T-helper 1 cell treated with Interleukin-12 subunit alpha and Interleukin-12 subunit beta and Interleukin-4 antibody, amounts not matched to agents 30 μg/mL and 1 μg/mL, for 36 hours (primary cell): ENCODE results near the gene CCDC112.
"Not testable (repeated sequence)": the region's sequence is repeated elsewhere in the genome, so short reads cannot be mapped to it uniquely, and the experiment has no call there.

Experiments used
- H3K27ac Mint-ChIP-seq: one replicate; pipeline ENCODE4 v1.8.0; 2021; ENCODE audit warnings: mild to moderate bottlenecking, mixed read lengths
- H3K27me3 Mint-ChIP-seq: one replicate; pipeline ENCODE4 v1.8.0; 2021; ENCODE audit warnings: low read depth, mixed read lengths
- H3K36me3 Mint-ChIP-seq: one replicate; pipeline ENCODE4 v1.8.0; 2021; ENCODE audit warnings: low read depth, mixed read lengths
- H3K4me1 Mint-ChIP-seq: one replicate; pipeline ENCODE4 v1.8.0; 2021; ENCODE audit warnings: low read depth, mixed read lengths
- H3K4me3 Mint-ChIP-seq: one replicate; pipeline ENCODE4 v1.8.0; 2021; ENCODE audit warnings: mild to moderate bottlenecking, moderate library complexity, mixed read lengths
- H3K9me3 Mint-ChIP-seq: one replicate; pipeline ENCODE4 v1.8.0; 2021; ENCODE audit warnings: mixed read lengths

Gene CCDC112

GRCh38 chr5:115296124-115297022 lies at the start of gene CCDC112:
Gene CCDC112 (minus strand): TSS chr5:115296654. CDS start chr5:115296543, 111 bp downstream.
- Mint-ChIP-seq H3K9me3 (peaks cover 13% of the 10 kb centered on the region), H3K27me3 (peaks cover 68% of the 10 kb centered on the region), H3K27ac (no peak within 1 kb of the TSS)

GRCh38 chr5:115345344-115345743 lies 48.9 kb upstream of the CCDC112 start:
- no peaks in the 10 kb centered on the region for H3K9me3 Mint-ChIP-seq
- no peak overlapping the region for H3K4me3 Mint-ChIP-seq
- H3K36me3 Mint-ChIP-seq = no peaks in the 10 kb centered on the region
- H3K27me3 Mint-ChIP-seq = peaks cover 29% of the 10 kb centered on the region
- H3K4me1 Mint-ChIP-seq = no peaks in the 10 kb centered on the region
- no peak overlapping the region for H3K27ac Mint-ChIP-seq

More at GRCh38 chr5:115296124-115297022, at the start of gene CCDC112:
- Mint-ChIP-seq H3K4me3 (peak within 1 kb of the TSS; percentile 79), H3K36me3 (peaks cover 2% of the 10 kb centered on the region), H3K4me1 (peaks cover 6% of the 10 kb centered on the region)

- Mint-ChIP-seq H3K4me1 (no peaks in the 10 kb centered on the region), H3K27me3 (peaks cover 20% of the 10 kb centered on the region), H3K27ac (no peak overlapping the region), H3K9me3 (no peaks in the 10 kb centered on the region), H3K4me3 (no peak overlapping the region), H3K36me3 (no peaks in the 10 kb centered on the region)
Observed at GRCh38 chr5:115343855-115344254, 47.4 kb upstream of the CCDC112 start.

GRCh38 chr5:115342590-115343377 lies 46.3 kb upstream of the CCDC112 start:
- Mint-ChIP-seq H3K4me3 (no peak overlapping the region), H3K36me3 (no peaks in the 10 kb centered on the region), H3K27ac (no peak overlapping the region), H3K4me1 (no peaks in the 10 kb centered on the region), H3K27me3 (peaks cover 20% of the 10 kb centered on the region), H3K9me3 (no peaks in the 10 kb centered on the region)

- Mint-ChIP-seq H3K9me3 (no peaks in the 10 kb centered on the region), H3K4me3 (no peak overlapping the region), H3K27me3 (peaks cover 22% of the 10 kb centered on the region), H3K4me1 (no peaks in the 10 kb centered on the region), H3K36me3 (no peaks in the 10 kb centered on the region), H3K27ac (no peak overlapping the region)
Observed at GRCh38 chr5:115341745-115342144, 45.3 kb upstream of the CCDC112 start.

GRCh38 chr5:115338851-115339250 lies 42.4 kb upstream of the CCDC112 start:
- Mint-ChIP-seq H3K36me3 (no peaks in the 10 kb centered on the region), H3K27ac (no peak overlapping the region), H3K4me3 (no peak overlapping the region), H3K27me3 (peaks cover 15% of the 10 kb centered on the region), H3K4me1 (no peaks in the 10 kb centered on the region), H3K9me3 (no peaks in the 10 kb centered on the region)

GRCh38 chr5:115337882-115338281 lies 41.4 kb upstream of the CCDC112 start:
- Mint-ChIP-seq H3K4me1 (peaks cover 4% of the 10 kb centered on the region), H3K27me3 (peaks cover 16% of the 10 kb centered on the region), H3K27ac (no peak overlapping the region), H3K36me3 (no peaks in the 10 kb centered on the region), H3K4me3 (no peak overlapping the region), H3K9me3 (no peaks in the 10 kb centered on the region)

GRCh38 chr5:115336964-115337363 lies 40.5 kb upstream of the CCDC112 start:
- Mint-ChIP-seq H3K36me3 (no peaks in the 10 kb centered on the region), H3K4me1 (peaks cover 4% of the 10 kb centered on the region), H3K27me3 (peaks cover 13% of the 10 kb centered on the region), H3K4me3 (no peak overlapping the region), H3K9me3 (no peaks in the 10 kb centered on the region), H3K27ac (no peak overlapping the region)

GRCh38 chr5:115336201-115336720 lies 39.8 kb upstream of the CCDC112 start:
- Mint-ChIP-seq H3K4me3 (no peak overlapping the region), H3K4me1 (peaks cover 4% of the 10 kb centered on the region), H3K36me3 (no peaks in the 10 kb centered on the region), H3K9me3 (no peaks in the 10 kb centered on the region), H3K27ac (no peak overlapping the region), H3K27me3 (peaks cover 14% of the 10 kb centered on the region)

- H3K27me3 Mint-ChIP-seq = peaks cover 18% of the 10 kb centered on the region
- H3K4me3 Mint-ChIP-seq = no peak overlapping the region
- H3K4me1 Mint-ChIP-seq = peaks cover 4% of the 10 kb centered on the region
- H3K9me3 Mint-ChIP-seq = no peaks in the 10 kb centered on the region
- no peak overlapping the region for H3K27ac Mint-ChIP-seq
- H3K36me3 Mint-ChIP-seq = no peaks in the 10 kb centered on the region
Observed at GRCh38 chr5:115335301-115335700, 38.8 kb upstream of the CCDC112 start.

- no peaks in the 10 kb centered on the region for H3K9me3 Mint-ChIP-seq
- H3K4me3 Mint-ChIP-seq = no peak overlapping the region
- H3K36me3 Mint-ChIP-seq = no peaks in the 10 kb centered on the region
- H3K27me3 Mint-ChIP-seq = peaks cover 27% of the 10 kb centered on the region
- no peak overlapping the region for H3K27ac Mint-ChIP-seq
- H3K4me1 Mint-ChIP-seq = peaks cover 4% of the 10 kb centered on the region
Observed at GRCh38 chr5:115333164-115333563, 36.7 kb upstream of the CCDC112 start.

GRCh38 chr5:115330830-115331229 lies 34.4 kb upstream of the CCDC112 start:
- Mint-ChIP-seq H3K4me1 (peaks cover 4% of the 10 kb centered on the region), H3K4me3 (no peak overlapping the region), H3K27me3 (peaks cover 28% of the 10 kb centered on the region), H3K9me3 (no peaks in the 10 kb centered on the region), H3K27ac (no peak overlapping the region), H3K36me3 (no peaks in the 10 kb centered on the region)

GRCh38 chr5:115329475-115329874 lies 33.0 kb upstream of the CCDC112 start:
- H3K4me3 Mint-ChIP-seq = no peak overlapping the region
- H3K27me3 Mint-ChIP-seq = peaks cover 26% of the 10 kb centered on the region
- peaks cover 4% of the 10 kb centered on the region for H3K4me1 Mint-ChIP-seq
- no peaks in the 10 kb centered on the region for H3K36me3 Mint-ChIP-seq
- no peaks in the 10 kb centered on the region for H3K9me3 Mint-ChIP-seq
- H3K27ac Mint-ChIP-seq = no peak overlapping the region

GRCh38 chr5:115328617-115329274 lies 32.3 kb upstream of the CCDC112 start:
- H3K4me3 Mint-ChIP-seq, H3K9me3 Mint-ChIP-seq, H3K27ac Mint-ChIP-seq, H3K36me3 Mint-ChIP-seq, H3K4me1 Mint-ChIP-seq: not testable (repeated sequence)
- peaks cover 33% of the 10 kb centered on the region for H3K27me3 Mint-ChIP-seq
